HG03039 (cell line): ENCODE results near the gene PDE4D.
"Not testable (repeated sequence)": the region's sequence is repeated elsewhere in the genome, so short reads cannot be mapped to it uniquely, and the experiment has no call there.

Experiments used
- ATAC-seq: cut with Tn5 transposase; IDR thresholded peaks from one replicate; pipeline ENCODE4 v1.9.1; 2021; ENCODE audit warnings: mild to moderate bottlenecking, moderate library complexity; ENCODE audit not compliant: unreplicated experiment

The PDE4D gene

DNA sequence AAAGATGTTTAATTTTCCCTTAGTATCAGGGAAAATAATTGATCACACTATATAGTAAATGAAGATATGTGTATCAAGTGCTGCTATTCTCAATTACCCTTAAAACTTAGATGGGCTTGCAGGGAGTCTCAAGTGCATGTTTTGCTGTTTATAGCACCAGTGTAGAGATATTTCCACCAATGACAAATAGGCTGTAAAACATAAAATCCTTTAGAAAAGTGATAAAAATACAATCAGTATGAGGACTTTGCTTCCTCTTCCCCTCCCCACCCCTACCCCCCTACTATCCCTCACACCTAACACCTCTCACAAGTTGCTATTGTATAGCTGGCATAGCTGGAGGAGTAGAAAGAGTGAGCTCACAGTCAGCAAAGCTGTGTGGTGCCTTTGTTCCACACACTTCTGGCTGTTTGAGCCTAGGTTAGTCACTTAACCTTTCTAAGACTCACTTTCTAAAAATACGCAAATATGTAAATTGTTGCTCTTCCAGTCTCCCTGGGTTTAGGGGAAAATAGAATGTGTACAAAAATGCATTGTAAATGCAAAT, 93.1 kb downstream of the PDE4D start:
- ATAC-seq: no peak

DNA sequence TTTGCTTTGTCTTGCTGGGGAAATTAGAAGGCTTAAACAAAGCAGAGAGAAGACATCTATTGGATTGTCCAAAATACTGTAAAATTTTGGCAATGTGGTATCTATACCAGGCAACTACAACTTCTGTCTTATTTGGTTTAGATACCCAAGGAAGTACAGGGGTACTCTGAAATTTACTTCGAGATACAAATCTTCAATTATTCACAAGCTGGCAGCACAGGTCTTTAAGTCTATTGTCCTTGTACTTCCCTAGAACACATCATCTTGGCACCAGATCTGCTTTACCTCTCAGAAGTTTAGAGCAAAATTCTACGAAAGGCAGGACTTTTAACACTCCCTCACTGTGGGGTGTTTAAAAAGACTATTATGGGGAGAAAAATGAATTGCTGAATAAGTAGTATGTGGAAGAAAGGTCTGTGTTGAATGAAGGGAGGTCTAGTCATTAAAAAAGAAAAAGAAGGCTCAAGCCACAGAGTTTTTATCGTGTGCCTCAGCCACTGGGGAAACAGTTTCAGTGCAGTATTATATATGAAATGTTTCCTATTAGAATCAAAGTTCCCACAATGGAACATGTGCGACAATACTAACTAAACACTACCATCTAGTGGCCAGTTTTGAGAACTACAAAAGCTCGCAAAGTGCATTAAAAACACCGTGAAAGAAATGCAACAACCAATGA, 93.7 kb downstream of the PDE4D start:
- ATAC-seq: no peak

DNA sequence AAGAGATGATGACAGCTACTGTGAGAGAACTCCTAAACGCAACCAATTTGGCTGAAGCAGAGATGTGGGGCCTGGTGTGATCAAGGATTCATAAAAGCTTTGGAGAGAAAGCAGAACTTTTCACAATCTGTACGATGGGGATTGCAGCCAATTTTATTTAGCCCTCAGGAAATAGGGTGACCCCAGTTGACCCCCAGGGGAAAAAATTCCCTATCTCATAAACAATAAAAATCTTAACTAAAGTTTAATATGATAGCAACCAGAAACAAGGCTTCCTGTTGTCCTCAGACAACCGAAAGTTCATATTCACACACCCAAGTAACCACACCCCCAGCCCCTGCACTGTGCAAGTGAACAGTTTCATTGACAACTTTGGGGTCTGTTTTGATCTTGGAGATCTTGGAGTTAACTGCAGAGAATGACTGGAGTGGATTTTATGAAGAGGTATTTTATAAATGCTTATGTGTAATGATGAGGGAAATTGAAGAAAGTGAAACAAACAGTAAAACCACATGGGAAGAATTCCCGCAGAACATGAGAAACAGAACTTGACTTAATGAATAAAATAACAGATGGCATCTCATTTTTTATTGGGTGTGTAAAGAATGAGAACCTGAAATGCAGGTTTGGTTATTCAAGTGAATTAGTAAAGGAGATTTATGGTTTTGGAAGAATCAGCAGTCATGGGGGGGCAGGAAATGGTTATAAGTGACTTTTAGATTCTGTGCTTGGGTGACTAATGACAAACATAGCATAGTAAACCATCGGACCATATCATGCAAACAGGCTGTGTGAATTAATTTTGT, 94.5 kb downstream of the PDE4D start:
- ATAC-seq: peak; percentile 39

DNA sequence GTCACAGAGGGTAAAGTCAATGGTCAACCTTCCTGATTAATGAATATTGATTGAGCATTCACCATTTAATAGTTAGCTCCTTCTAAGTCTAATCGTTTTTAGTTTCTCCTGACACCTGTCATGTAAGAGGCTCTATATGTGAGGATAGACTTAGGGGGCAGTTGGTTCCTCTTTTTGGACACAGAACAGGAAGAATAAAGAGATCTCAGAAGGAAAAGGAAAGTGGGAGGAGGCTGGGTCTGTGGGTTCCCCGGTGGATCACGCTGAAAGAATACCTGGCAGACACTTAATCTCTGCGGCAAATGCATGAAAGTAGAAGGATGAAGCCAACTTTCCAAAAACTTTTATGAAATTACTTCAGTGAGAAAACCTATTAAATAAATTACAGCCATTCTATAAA, 98.4 kb downstream of the PDE4D start:
- ATAC-seq: no peak

DNA sequence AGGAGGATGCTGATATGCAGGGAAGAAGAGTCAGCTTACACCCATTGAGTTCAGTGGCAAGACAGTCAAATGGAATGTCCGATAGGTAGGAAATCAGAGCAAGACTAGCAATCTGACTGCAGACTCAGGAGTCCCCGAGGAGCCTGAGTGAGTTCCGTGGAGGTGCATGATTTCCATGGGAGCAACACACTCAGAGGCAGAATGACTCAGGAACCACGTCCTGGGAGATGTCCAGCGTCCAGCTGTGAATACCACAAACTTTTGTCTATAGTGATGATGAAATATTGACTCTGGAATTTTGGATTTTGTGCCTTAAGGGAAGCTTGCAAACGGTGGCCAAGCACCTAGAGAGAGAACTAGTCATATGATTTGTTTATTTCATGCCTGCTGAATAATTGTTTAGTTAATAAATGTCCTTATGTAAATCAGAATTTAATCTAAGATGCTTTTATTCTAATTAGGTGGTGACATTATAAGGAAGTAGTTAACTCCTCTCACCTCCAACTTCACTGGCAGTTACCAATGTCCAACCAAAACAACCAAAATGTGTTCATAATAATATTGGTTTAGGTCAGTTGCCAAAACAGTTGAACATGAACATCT, 100.4 kb downstream of the PDE4D start:
- ATAC-seq: no peak

DNA sequence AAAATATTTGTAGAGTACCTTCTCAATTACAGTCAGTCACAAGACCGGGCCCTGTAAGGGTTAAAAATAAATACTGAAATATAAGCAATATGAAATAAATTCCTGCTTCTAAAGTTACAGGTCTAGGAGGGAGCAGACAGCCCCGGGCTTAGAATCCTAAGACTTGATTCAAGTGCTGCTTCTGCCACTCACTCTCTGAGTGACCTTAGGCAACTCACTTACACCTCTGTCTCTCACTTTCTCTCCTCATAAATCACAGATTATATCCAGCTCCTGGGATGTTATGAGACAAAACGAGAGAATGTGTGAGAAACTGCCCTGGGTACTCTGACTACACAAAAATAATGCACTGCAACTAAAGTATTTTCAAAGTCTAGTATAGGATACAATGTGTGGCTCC, 101.9 kb downstream of the PDE4D start:
- no peak for ATAC-seq

DNA sequence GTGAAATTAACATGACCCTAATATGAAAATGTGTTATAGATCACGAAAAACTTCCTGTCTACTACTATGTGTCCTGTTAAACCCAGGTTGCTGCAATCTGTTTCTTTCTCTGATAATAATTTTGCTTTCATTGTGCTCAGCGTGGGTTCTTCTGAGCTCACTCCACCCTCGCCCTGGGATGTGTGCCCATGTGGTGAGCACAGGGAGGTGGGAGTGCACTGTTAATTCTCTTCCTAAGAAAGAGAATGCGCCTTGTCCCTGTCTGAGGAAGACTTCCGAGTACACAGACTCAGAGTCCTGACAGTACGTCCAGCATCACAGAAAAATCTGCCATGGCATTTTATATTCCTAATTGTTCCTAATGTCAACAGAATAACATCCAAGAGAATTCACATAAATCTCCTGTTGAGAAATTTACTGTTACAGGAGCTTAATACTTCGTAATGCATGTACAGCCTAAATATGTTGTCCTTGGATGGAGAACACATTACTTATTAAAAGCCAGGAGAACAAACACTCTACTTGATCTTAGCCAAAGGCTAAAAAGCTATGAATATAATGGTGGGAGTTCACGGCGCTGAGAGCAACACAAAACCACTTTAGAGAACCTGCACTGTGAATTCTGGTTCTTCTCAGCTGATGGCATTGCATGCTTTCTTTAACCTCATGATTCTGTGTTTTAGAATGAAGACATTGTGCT, 102.6 kb downstream of the PDE4D start:
- ATAC-seq: no peak

DNA sequence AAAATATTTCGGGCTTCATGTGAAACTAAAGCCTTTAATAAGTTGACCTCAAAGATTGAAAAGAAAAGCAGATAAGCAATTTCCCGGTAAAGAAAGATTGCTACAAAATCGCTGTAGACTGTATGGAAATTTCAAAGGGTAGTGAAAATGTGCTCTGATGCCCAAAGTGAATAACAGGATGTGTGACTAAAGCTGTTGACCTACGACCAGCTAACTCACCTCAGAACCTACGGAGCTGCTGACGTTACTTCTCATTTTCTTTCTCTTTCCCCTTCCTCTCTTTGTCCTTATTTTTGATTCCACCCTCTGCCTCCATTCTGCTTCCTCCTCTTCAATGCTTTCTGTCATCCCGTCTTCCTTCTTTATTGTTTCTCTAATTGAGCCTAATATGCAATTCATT, 103.2 kb downstream of the PDE4D start:
- ATAC-seq: no peak

DNA sequence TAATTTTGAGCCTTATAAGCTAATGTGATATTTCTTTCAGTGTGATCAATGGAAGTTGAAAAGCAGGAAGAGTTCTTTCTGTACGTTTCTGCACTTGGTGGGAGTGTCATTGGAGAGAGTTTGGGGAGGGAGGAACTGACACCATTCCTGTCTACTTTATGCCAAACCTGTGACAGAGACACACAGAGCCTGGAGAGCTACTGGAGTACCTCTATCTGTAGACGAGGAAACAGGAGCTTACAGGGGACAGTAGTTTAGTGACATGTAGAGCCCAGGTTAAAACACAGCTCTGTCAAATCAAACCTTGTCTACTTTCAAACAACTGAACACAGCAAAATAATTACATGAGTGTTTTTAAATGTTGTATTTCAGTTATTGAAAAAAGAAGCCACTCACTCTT, 103.6 kb downstream of the PDE4D start:
- ATAC-seq: no peak

DNA sequence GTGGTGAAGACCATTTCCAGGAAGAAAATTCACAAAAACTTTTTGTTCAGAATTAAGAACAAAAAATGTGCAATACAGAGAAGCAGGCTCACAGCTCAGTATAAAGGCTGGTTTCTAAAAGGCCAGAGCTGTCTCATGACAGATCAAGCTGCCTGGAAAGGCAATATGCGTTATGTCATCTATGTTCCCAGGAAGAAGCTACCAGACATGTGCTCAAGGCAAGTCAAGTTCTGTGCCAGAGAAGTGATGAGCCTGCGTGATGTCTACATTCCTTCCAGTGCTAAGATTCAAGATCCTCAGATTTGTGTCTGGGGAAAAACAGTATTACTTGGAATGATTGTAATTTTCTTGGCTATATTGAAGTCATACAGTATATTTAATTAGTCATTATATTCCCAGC, 104.3 kb downstream of the PDE4D start:
- ATAC-seq: no peak

DNA sequence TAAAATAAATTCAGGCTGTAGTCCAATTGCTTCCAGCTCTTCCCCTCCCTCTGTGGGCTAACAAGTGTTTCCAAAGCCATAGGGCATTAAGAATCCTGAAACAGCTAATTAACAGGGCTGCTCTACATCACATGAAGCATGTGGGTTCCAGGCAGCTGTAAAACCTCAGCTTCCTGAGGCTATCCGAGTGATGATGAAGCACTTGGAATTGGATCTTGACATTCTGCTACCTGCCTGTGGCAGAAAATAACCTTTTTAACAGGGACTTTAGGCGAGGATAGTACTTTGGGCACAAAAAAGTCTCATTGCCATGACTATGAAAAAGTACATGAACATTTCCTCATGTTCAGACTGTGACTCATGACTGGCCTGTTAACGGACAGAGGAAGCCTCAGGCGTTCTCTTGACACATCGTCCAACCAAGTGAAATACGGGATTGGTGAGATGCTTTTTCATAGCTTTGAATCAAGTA, 107.2 kb downstream of the PDE4D start:
- ATAC-seq: no peak

DNA sequence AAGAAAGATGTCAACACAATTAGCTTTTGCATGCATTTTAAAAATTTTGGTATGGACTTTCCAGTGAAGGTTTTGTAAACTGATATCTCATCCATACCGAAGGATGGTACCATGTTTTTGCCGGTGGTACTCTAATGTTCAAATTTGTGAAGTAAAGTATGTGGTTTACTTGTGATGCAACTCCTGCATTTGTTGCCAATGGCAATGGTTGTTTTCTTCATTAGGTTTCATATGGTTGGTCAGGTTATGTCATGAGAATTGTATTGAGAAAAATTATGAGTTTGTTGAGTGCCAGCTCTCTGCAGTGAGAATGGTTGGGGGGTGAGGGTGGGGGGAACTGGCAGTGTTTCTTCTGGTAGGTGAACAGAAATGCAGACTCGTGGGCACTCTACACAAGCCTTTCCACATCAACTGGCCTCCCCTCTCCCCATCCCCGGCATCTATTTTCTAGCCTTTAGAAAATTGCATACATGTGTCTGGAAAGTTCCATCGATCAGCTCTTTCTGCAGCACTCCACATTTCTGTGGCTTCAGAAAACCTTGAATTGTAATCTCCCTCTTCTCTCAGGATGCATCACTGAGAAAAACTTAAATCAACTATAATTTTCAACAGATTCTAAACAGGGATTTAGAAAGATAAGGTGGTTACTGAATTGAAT, 107.7 kb downstream of the PDE4D start:
- no peak for ATAC-seq

DNA sequence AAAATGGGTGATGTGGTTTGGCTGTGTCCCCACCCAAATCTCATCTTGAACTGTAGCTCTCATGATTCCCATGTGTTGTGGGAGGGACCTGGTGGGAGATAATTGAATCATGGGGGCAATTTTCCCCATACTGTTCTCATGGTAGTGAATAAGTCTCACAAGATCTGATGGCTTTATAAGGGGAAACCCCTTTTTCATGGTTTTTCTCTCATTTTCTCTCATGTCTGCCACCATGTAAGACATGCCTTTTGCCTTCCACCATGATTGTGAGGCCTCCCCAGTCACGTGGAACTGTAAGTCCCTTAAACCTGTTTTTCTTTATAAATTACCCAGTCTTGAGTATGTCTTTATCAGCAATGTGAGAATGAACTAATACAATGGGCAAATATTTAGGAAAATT, 108.8 kb downstream of the PDE4D start:
- ATAC-seq: not testable (repeated sequence)

DNA sequence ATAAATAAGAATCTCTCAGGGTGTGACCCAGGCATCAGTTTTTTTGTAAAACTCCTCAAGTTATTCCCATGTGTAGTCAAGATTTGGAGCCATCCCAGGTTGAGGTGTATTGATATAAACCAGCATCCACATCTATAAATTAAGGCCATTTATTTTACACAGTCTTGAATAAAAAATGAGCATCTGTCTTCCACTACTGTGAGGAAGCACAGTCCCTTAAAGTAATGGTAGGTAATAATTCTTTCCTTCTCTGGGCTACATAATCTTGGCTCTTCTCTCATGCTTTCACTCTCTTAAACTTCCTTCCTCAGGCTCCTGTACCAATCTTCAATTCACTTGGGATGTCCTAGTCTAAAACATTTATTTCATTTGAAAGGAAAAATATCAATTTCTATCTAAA, 110.3 kb downstream of the PDE4D start:
- ATAC-seq: no peak

DNA sequence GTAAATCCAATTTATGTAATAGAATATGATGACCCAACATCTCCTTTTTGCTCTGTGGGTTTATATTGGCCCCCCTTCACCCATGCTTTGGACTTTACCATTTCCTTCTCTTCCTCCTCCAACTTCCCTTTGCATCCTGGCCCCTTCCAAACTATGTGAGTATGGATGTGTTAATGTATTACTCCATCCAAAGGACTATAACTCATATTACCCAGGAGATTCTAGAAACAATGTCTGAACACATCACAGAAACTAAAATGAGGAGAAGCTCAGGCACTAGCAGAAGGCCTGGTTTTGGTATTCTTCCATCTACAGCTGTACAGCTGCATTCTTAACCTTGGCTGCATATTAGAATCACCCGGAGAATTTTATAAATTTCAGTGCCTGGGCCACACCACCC, 110.7 kb downstream of the PDE4D start:
- ATAC-seq: no peak

DNA sequence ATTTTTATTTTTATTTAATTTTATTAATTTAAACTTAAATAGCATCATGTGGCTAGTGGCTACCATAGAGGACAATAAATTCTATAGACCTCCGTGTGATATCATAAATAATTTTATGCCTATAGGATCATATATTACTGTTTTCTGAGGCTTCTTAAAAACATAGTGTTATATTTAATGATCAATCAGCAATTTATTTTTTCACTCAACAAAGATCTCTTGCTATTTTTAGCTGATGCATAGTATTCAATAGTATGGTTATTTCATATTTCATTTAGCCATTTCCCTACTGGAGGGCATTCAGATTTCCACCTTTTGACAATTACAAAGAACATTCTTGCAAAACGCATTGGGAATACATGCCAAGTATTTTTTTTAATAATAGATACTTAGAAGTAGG, 114.1 kb downstream of the PDE4D start:
- no peak for ATAC-seq

DNA sequence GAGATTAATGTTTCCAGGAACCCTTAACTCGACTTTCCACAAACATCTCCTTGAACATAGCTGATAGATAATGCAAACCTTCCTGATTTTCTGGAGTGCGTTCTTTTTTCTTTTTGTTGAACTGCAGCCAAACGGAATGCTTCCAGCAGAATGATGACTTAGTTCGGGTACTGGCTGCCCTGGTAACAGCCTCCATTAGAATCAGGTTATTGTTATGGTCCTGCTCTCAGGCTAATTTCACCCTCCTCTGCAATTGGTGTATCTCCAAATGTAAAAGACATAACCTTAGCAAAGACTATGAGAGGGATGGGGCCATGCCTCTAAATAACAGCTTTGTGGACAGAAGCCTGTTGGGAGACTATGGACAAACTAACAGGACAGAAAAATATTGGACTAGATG, 116.5 kb downstream of the PDE4D start:
- no peak for ATAC-seq

DNA sequence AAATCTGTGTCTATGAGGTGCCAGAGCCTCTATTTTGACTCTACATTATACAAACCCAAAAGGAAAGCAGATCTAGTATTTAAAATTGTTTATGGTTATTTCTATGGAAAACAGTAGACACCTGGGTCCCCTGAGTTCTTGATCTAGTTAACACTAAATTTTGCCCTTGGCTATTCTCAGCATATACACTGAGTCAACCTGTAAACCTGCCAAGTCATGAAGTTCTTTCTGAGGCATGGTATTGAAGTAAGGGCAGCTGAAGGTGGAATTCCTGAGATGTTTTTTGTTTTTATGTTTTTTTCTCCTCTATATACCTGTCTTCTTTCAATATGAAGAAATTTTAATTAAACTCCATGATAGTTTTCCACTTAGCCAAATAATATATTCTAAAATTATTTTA, 120.2 kb downstream of the PDE4D start:
- ATAC-seq: no peak

DNA sequence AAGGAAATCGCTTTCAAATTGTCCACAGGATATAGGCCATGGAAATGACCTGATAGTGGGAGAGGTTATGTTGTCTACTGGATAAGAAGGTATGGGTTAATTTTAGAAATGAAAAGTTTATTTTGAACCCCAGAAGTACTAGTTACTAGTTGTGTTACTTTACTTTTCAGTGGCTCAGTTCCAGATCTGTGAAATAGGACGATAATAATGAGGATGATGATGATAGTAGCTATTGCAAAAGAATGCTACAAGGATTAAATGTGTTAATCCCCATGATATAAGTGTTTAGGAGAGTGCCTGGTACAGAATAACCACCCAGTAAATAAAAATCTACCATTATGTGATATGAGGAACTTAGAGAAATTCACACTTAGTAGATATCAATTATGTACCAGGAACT, 120.8 kb downstream of the PDE4D start:
- no peak for ATAC-seq

DNA sequence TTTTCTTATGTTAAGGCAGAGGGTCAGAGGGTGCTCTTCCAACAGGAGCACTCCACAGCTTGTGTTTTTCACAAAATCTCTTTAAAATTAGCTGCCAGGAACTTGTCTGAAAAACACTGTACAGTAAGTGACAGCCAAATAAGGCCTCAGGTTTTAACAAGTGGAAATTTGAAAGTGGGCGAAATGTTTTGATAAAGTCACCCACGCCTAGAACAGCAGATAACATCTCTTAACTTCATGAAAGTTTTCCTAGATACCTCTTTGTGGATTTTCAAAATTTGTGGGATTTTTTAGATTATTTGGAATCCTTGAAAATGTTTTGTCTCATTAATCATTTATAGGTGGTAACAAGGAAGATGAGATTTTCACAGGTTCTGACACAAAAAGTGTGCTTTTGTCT, 121.3 kb downstream of the PDE4D start:
- ATAC-seq: no peak

DNA sequence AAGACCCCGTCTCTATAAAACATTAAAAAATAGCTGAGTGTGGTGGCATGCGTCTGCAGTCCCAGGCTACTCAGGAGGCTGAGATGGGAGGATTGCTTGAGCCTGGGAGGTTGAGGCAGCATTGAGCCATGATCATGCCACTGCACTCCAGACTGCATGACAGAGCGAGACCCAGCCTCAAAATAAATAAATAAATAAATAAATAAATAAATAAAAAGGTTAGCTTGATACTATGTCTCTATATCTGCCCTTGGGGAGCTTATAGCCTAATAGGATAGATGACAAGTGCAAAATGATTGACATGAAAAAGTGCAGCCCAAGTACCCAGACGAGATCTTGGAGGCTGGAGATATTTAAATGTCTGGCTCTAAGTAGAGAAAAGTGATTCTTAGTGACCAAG, 122.6 kb downstream of the PDE4D start:
- ATAC-seq: no peak
